ENCODE results near the gene NKD1.

NKD1 gene

DNA sequence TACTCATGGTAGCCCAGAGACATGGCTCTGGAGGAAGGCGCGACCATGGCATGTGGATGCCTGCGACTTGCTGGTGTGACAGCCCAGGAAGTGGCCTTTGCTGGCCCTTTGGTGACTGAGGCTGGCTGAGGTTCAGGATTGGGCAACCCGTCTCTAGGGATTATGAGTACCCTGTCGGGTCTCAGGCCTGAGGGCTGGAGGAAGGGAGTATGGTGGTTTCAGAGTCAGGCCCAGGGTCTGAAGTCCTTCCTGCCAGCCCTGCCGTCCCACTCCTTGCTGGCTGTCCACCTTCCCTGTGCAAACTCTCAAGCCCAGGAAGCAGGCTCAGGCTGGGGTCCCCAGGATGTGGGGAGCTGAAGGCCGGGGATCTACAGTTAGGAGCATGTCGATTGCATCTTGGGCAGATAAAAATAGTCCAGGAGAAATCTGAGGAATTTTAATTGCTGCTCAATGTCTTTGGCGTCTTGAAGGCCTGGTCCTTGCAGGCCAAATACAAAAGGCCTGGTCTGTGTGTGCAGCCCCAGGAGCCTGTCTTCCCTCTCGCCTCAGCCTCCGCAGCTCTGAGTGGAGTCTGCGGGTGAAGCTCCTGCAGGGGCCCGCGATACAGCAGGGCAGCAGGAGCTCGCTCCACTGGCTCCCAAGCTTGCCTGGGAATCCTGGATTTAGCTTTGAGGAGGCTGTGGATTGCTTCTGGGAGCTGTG, 52.5 kb downstream of the NKD1 start:
- H3K9me3 ChIP-seq (ENCODE audit: insufficient read depth, low read depth, low read length), result no peaks in the 10 kb centered on the region
- H3K27ac ChIP-seq (ENCODE audit: low read length), result no peak overlapping the region
- H3K4me1 ChIP-seq (ENCODE audit: insufficient read depth, low read length), result no peaks in the 10 kb centered on the region
- H3K27me3 ChIP-seq (ENCODE audit: insufficient read depth, low read length), result no peaks in the 10 kb centered on the region
- H3K9ac ChIP-seq (ENCODE audit: low read depth, low read length), result no peak overlapping the region
- no peak overlapping the region for H3K4me3 ChIP-seq (ENCODE audit: low read length)
- H3K36me3 ChIP-seq (ENCODE audit: insufficient read depth, low read depth, low read length), result no peaks in the 10 kb centered on the region

DNA sequence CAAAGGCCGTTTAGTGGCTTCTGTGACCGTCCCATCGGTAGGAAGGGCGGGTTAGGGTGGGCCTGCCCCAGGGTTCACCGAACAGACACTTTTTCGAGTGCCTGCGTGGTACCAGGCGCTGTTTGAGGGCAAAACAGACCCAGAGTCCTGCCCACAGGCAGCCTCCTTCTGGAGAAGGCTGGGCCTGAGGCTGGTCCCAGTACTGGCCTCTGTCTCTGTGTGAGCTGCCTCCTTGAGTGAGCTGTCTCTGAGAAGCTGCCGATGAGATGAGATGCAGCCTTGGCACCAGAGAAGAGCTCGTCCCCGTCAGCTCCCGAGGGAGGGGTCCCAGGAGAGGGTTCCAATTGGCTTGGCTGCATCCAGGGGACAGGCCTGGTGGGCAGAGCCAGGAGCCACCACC, 53.1 kb downstream of the NKD1 start:
- no peaks in the 10 kb centered on the region for H3K4me1 ChIP-seq (ENCODE audit: insufficient read depth, low read length)
- no peak overlapping the region for H3K9ac ChIP-seq (ENCODE audit: low read depth, low read length)
- H3K27ac ChIP-seq (ENCODE audit: low read length), result no peak overlapping the region
- no peaks in the 10 kb centered on the region for H3K36me3 ChIP-seq (ENCODE audit: insufficient read depth, low read depth, low read length)
- no peaks in the 10 kb centered on the region for H3K27me3 ChIP-seq (ENCODE audit: insufficient read depth, low read length)
- H3K4me3 ChIP-seq (ENCODE audit: low read length), result no peak overlapping the region
- no peaks in the 10 kb centered on the region for H3K9me3 ChIP-seq (ENCODE audit: insufficient read depth, low read depth, low read length)

DNA sequence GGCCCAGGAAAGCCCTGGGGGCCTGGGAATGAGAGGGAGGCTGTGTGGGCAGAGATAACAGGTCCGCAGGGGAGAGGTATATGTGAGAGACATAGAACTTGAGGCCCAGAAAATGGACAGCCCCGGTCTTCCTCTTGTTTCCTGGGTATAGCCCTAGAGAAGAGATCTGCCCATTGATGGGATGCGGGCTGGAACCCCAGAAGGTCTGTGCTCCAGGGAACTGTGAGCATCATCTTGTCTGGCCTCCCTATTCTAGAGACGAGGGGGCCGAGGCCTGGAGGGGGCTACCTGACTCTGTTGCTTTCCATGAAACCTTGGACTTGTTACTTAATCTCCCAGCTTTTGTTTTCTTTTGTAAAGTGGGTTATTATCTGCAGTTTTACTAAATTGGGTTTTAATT, 53.9 kb downstream of the NKD1 start:
- Histone ChIP-seq H3K36me3 (ENCODE audit: insufficient read depth, low read depth, low read length) (no peaks in the 10 kb centered on the region), H3K27me3 (ENCODE audit: insufficient read depth, low read length) (no peaks in the 10 kb centered on the region), H3K9ac (ENCODE audit: low read depth, low read length) (no peak overlapping the region), H3K9me3 (ENCODE audit: insufficient read depth, low read depth, low read length) (no peaks in the 10 kb centered on the region), H3K27ac (ENCODE audit: low read length) (no peak overlapping the region), H3K4me3 (ENCODE audit: low read length) (no peak overlapping the region), H3K4me1 (ENCODE audit: insufficient read depth, low read length) (0 out of 2 replicates have a peak, but pooled peaks cover 2% of the 10 kb centered on the region)

DNA sequence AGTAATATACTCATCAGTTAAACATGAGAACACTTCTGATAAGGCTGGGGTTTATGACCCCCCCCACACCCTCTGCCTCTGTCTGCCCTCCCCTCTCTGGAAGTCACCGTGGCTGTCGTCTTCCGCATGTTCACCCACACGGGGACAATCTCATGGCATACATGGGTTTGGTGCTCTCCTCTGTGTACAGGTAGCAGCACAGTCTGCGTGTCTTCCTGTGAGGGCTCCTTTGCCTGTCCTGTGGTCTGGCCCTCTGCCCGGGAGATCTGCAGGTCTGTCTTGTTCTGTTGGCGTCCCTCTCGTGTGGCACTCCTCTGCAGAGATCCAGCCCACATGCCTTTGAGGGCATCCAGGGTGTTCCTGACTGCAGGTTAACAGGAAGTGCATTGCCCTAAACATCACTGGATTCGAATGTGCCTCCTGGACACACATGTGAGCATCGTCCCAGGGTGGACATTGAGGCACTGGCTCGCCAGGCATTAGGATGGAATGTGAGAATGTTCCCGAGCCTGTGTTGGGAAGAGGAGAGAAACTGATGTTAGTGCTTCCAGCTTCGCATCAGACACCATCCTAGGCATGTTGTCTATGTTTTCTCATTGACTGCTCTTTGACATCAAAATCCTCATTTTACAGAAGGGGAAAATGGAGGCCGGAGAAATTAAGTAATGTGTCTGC, 54.5 kb downstream of the NKD1 start:
- H3K27ac ChIP-seq (ENCODE audit: low read length), result no peak overlapping the region
- no peaks in the 10 kb centered on the region for H3K36me3 ChIP-seq (ENCODE audit: insufficient read depth, low read depth, low read length)
- H3K27me3 ChIP-seq (ENCODE audit: insufficient read depth, low read length), result no peaks in the 10 kb centered on the region
- no peak overlapping the region for H3K9ac ChIP-seq (ENCODE audit: low read depth, low read length)
- no peak overlapping the region for H3K4me3 ChIP-seq (ENCODE audit: low read length)
- 0 out of 2 replicates have a peak, but pooled peaks cover 2% of the 10 kb centered on the region for H3K4me1 ChIP-seq (ENCODE audit: insufficient read depth, low read length)
- H3K9me3 ChIP-seq (ENCODE audit: insufficient read depth, low read depth, low read length), result no peaks in the 10 kb centered on the region

DNA sequence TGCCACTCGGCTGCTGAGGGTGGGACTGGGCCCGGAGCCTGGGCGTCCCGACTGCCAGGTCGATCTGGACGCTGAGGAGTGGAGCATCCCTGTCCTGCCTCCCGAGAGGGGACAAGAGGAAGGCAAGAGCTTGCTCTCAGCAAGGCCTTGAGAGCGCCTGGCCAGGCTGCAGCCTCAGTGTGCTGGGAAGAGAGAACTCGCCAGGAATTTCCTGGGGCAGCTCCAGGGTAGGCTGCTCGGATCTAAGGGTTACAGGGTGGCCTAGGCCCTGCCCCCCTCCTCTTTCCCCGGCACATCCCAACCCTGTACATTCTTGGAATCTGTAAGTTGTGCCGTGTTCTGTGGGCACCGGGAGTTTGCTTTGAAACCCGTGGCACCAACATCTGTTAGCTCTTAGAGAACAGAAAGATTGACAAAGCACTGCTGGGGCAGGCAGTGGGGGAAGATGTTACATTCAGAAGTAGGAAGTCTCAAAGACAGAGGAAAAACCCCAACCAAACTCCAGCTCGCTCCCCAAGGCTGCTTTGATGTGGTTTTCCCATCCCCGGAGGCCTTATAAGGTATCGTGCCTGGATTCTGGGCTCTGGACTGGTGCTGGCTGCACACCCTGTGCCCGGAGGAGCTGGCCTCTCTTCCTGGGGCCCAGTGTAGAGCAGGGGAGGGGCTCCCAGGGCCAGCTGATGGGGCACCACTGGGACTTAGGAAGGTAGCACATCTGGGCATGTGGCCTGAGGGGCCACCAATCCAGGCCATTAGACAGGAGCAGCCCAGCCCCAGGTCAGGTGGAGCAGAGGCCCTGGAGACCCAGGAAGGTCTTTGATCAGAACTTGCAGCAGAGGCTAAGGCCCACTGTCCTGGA, 55.2 kb downstream of the NKD1 start:
- no peak overlapping the region for H3K27ac ChIP-seq (ENCODE audit: low read length)
- no peaks in the 10 kb centered on the region for H3K36me3 ChIP-seq (ENCODE audit: insufficient read depth, low read depth, low read length)
- H3K9me3 ChIP-seq (ENCODE audit: insufficient read depth, low read depth, low read length), result no peaks in the 10 kb centered on the region
- no peaks in the 10 kb centered on the region for H3K27me3 ChIP-seq (ENCODE audit: insufficient read depth, low read length)
- H3K4me3 ChIP-seq (ENCODE audit: low read length), result no peak overlapping the region
- no peak overlapping the region for H3K9ac ChIP-seq (ENCODE audit: low read depth, low read length)
- 0 out of 2 replicates have a peak, but pooled peaks cover 2% of the 10 kb centered on the region for H3K4me1 ChIP-seq (ENCODE audit: insufficient read depth, low read length)

DNA sequence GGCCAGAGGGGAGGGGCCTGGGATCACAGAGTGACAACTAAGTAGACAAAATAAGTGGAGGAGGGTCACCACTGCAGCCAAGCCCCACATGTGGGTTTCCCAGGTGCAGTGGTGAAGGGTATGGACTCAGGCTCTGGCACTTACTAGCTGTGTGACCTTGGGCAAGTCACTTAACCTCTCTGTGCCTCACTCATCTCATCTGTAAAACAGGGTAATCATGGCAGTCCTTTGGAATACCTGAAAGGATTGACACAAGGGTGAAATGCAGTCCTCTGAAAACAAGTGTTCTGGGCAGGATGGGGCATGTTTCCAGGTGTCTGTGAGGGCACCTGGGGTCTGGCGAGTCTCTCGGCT, 55.8 kb downstream of the NKD1 start:
- Histone ChIP-seq H3K4me1 (ENCODE audit: insufficient read depth, low read length) (0 out of 2 replicates have a peak, but pooled peaks cover 2% of the 10 kb centered on the region), H3K27me3 (ENCODE audit: insufficient read depth, low read length) (no peaks in the 10 kb centered on the region), H3K36me3 (ENCODE audit: insufficient read depth, low read depth, low read length) (no peaks in the 10 kb centered on the region), H3K4me3 (ENCODE audit: low read length) (no peak overlapping the region), H3K27ac (ENCODE audit: low read length) (no peak overlapping the region), H3K9me3 (ENCODE audit: insufficient read depth, low read depth, low read length) (no peaks in the 10 kb centered on the region), H3K9ac (ENCODE audit: low read depth, low read length) (no peak overlapping the region)

DNA sequence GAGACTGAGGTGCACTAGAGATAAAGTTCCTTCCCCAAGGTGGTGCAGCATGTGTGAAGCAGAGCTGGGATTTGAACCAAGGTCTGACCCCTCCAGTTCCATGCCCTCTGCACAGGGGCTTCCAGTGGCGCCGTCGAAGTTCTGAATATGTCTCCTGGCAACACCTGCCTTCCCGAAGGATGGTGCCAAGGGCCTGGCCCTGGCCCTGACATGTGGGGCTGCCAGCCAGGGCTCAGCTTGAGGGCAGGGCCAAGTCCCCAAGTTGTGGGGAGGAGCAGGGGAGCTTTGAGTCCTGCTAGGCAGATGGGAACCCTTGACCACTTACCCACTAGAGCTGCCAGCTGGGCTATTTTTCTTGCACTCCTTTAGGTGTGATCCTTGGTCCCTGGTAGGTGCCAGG, 56.4 kb downstream of the NKD1 start:
- Histone ChIP-seq H3K9me3 (ENCODE audit: insufficient read depth, low read depth, low read length) (no peaks in the 10 kb centered on the region), H3K36me3 (ENCODE audit: insufficient read depth, low read depth, low read length) (no peaks in the 10 kb centered on the region), H3K27ac (ENCODE audit: low read length) (no peak overlapping the region), H3K4me3 (ENCODE audit: low read length) (no peak overlapping the region), H3K27me3 (ENCODE audit: insufficient read depth, low read length) (no peaks in the 10 kb centered on the region), H3K4me1 (ENCODE audit: insufficient read depth, low read length) (peaks cover 5% of the 10 kb centered on the region; the same call in 1 of the 2 replicates), H3K9ac (ENCODE audit: low read depth, low read length) (no peak overlapping the region)

DNA sequence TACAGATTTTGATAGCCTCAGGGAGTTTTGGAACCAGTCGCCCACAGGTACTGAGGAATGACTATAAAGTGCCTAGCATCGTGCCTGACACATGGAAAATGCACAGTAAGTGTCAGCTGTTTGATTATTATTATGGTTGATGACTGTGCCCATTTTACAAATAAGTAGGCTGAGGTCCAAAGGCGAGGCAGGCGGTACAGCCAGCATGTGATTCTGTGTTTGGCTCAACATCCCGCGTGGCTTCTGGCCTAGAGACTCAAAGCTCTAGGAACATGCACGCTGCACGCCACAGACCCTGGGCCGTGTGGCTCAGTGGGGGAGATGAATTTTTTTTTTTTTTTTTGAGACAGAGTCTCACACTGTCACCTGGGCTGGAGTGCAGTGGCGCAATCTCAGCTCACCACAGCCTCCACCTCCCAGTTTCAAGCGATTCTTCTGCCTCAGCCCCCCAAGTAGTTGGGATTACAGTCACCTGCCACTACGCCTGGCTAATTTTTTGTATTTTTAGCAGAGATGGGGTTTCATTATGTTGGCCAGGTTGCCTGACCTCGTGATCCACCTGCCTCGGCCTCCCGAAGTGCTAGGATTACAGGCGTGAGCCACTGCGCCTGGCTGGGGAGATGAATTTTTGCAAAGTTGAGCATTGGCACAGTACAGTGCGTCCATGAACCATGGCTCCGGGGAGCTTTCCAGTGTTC, 57.7 kb downstream of the NKD1 start:
- no peaks in the 10 kb centered on the region for H3K9me3 ChIP-seq (ENCODE audit: insufficient read depth, low read depth, low read length)
- no peak overlapping the region for H3K4me3 ChIP-seq (ENCODE audit: low read length)
- H3K9ac ChIP-seq (ENCODE audit: low read depth, low read length), result no peak overlapping the region
- H3K27ac ChIP-seq (ENCODE audit: low read length), result no peak overlapping the region
- no peaks in the 10 kb centered on the region for H3K36me3 ChIP-seq (ENCODE audit: insufficient read depth, low read depth, low read length)
- no peaks in the 10 kb centered on the region for H3K27me3 ChIP-seq (ENCODE audit: insufficient read depth, low read length)
- H3K4me1 ChIP-seq (ENCODE audit: insufficient read depth, low read length), result peaks cover 7% of the 10 kb centered on the region; the same call in 1 of the 2 replicates

DNA sequence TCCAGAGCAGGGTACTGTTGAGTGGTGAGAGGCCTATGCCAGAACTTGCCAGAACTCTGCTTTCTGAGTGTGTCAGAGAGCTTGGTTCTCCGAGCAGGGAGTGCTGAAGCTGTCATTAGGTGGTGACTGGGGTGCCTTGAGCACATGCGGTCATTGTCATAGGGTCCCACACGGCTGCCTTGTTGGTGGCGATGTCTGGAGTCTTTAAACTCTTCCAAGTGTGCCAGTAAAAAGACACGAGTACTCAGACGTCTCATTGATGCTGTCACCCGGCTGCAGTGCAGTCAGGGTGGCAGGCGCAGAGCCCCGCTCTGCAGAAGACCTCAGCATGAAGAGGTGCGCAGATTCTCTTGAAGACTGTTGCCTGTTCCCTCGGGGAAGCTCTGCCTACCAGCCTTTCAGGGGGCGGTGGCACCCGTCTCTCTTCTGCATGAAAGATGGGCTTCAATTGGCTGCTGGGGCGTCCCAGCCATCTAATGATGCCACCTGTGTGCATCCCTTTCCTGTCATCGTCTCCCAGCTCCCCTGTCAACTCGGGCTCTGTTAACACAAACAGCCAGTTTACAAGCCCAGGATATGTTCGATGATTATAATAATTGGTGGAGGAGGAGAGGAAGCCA, 58.3 kb downstream of the NKD1 start:
- Histone ChIP-seq H3K36me3 (ENCODE audit: insufficient read depth, low read depth, low read length) (no peaks in the 10 kb centered on the region), H3K27ac (ENCODE audit: low read length) (no peak overlapping the region), H3K4me3 (ENCODE audit: low read length) (no peak overlapping the region), H3K9ac (ENCODE audit: low read depth, low read length) (no peak overlapping the region), H3K4me1 (ENCODE audit: insufficient read depth, low read length) (peaks cover 7% of the 10 kb centered on the region; the same call in 1 of the 2 replicates), H3K9me3 (ENCODE audit: insufficient read depth, low read depth, low read length) (no peaks in the 10 kb centered on the region), H3K27me3 (ENCODE audit: insufficient read depth, low read length) (no peaks in the 10 kb centered on the region)

DNA sequence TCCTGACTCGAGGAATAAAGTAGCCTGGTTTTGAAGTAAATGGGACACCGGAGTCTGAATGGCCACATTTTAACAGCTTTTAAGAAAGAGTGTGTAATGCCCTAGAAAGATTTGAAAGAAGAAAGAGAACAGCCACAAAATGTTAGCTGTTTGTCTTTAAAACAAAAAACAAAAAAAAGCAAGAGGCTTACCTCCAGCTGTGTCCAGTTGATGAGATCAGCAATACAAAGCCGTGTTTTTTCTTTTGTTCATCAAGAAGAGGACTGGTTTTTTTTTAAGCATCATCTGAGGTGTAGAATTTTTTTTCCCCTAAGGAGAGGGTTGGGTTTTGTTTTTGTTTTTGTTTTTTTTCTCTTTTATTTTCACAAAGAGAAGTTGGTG, 58.8 kb downstream of the NKD1 start:
- H3K9me3 ChIP-seq (ENCODE audit: insufficient read depth, low read depth, low read length), result no peaks in the 10 kb centered on the region
- H3K36me3 ChIP-seq (ENCODE audit: insufficient read depth, low read depth, low read length), result no peaks in the 10 kb centered on the region
- peaks cover 7% of the 10 kb centered on the region; the same call in 1 of the 2 replicates for H3K4me1 ChIP-seq (ENCODE audit: insufficient read depth, low read length)
- no peak overlapping the region for H3K4me3 ChIP-seq (ENCODE audit: low read length)
- no peak overlapping the region for H3K9ac ChIP-seq (ENCODE audit: low read depth, low read length)
- H3K27me3 ChIP-seq (ENCODE audit: insufficient read depth, low read length), result no peaks in the 10 kb centered on the region
- no peak overlapping the region for H3K27ac ChIP-seq (ENCODE audit: low read length)

DNA sequence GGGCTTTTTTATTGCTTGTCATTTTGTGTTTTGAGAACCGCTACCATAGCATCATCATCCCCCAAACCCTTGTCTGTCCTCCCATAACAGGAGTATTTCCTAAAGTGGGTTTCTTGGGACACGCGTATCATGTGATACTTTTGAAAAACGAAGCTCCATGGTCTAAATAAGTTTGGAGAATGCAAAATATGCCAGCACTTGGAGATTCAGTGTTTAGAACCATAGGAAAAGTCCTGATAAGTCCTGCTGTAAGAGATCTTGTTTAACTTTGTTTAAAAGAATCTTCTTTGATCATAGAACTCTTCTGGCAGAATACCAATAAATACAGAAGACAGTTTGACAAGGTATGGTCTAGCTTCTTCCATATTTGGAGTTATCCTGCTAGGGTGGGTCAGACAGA, 59.3 kb downstream of the NKD1 start:
- no peaks in the 10 kb centered on the region for H3K36me3 ChIP-seq (ENCODE audit: insufficient read depth, low read depth, low read length)
- no peak overlapping the region for H3K4me3 ChIP-seq (ENCODE audit: low read length)
- no peaks in the 10 kb centered on the region for H3K27me3 ChIP-seq (ENCODE audit: insufficient read depth, low read length)
- H3K9me3 ChIP-seq (ENCODE audit: insufficient read depth, low read depth, low read length), result no peaks in the 10 kb centered on the region
- no peak overlapping the region for H3K27ac ChIP-seq (ENCODE audit: low read length)
- H3K4me1 ChIP-seq (ENCODE audit: insufficient read depth, low read length), result peaks cover 7% of the 10 kb centered on the region; the same call in 1 of the 2 replicates
- H3K9ac ChIP-seq (ENCODE audit: low read depth, low read length), result no peak overlapping the region

Data from iPS-20b (cell line).